HEK293 (cell line): ENCODE data around the gene A2ML1.
"Not testable (repeated sequence)": the region's sequence is repeated elsewhere in the genome, so short reads cannot be mapped to it uniquely, and the experiment has no call there.

Experiments used
- CTCF ChIA-PET: fragments of 350-600 bp; formaldehyde crosslinking; extraction: SDS; loops from one replicate; lab custom pipeline; 2021; ENCODE audit warnings: antibody characterized with exemption; lab: Yijun Ruan, JAX
- POLR2A ChIA-PET: fragments of 300-600 bp; formaldehyde crosslinking; extraction: SDS; loops from one replicate; lab custom pipeline; 2020; ENCODE audit warnings: antibody characterized with exemption, inconsistent platforms; lab: Yijun Ruan, JAX
- H3K27ac ChIP-seq: fragments of 200-500 bp; sonication (Bioruptor generic); 2 replicates; pipeline ENCODE4 v1.5.1; 2014; ENCODE audit warnings: low read depth, low read length, control low read depth, inconsistent platforms; ENCODE audit errors: extremely low read depth
- H3K36me3 ChIP-seq, 2 experiments: fragments of 200-500 bp in 1 of 2; sonication (Bioruptor generic) in 1 of 2; 1 replicate in 1 of 2; 2 replicates in 1 of 2; pipeline ENCODE4 v1.5.1; 2014 to 2017; ENCODE audit warnings: inconsistent platforms in 2 of 2, low read length in 2 of 2; ENCODE audit not compliant: control insufficient read depth in 2 of 2, insufficient read depth in 1 of 2
- H3K4me1 ChIP-seq: fragments of 200-500 bp; sonication (Bioruptor generic); 2 replicates; pipeline ENCODE4 v1.5.1; 2014; ENCODE audit warnings: mild to moderate bottlenecking, low read length, inconsistent platforms; ENCODE audit not compliant: control insufficient read depth, insufficient read depth
- H3K4me3 ChIP-seq: 2 replicates; pipeline ENCODE4 v1.5.1; 2011; ENCODE audit warnings: low read depth, mild to moderate bottlenecking, control low read depth, low read length, moderate library complexity
- H3K9me3 ChIP-seq: fragments of 200-500 bp; sonication (Bioruptor generic); 2 replicates; pipeline ENCODE4 v1.5.1; 2014; ENCODE audit warnings: low read depth, low read length, inconsistent platforms; ENCODE audit not compliant: control insufficient read depth, insufficient read depth
- FEZF1 ChIP-seq: fragments of 450-650 bp; formaldehyde crosslinking; IDR thresholded peaks from 2 replicates; pipeline ENCODE4 v1.5.1; 2016; ENCODE audit warnings: missing biosample characterization, missing genetic modification characterization
- KLF8 ChIP-seq: fragments of 450-650 bp; formaldehyde crosslinking; IDR thresholded peaks from 2 replicates; pipeline ENCODE4 v1.5.1; 2016; ENCODE audit warnings: missing biosample characterization, missing genetic modification characterization
- MZF1 ChIP-seq: fragments of 450-650 bp; formaldehyde crosslinking; IDR thresholded peaks from 2 replicates; pipeline ENCODE4 v1.5.1; 2017; ENCODE audit warnings: missing biosample characterization, missing genetic modification characterization, borderline replicate concordance
- OSR2 ChIP-seq: fragments of 450-650 bp; formaldehyde crosslinking; IDR thresholded peaks from 2 replicates; pipeline ENCODE4 v1.5.1; 2016; ENCODE audit warnings: missing biosample characterization, missing genetic modification characterization
- SALL2 ChIP-seq: fragments of 450-650 bp; formaldehyde crosslinking; IDR thresholded peaks from 2 replicates; pipeline ENCODE4 v1.5.0; 2017; ENCODE audit warnings: missing biosample characterization, mild to moderate bottlenecking, missing genetic modification characterization, borderline replicate concordance
- SETDB1 ChIP-seq: IDR thresholded peaks from one replicate; pipeline ENCODE4 v1.6.1; 2017; ENCODE audit warnings: mild to moderate bottlenecking, low read length, moderate library complexity, mixed read lengths; ENCODE audit not compliant: insufficient read length
- SP2 ChIP-seq: fragments of 450-650 bp; formaldehyde crosslinking; IDR thresholded peaks from 2 replicates; pipeline ENCODE4 v1.5.1; 2016; ENCODE audit warnings: missing biosample characterization, missing genetic modification characterization
- WT1 ChIP-seq: fragments of 450-650 bp; formaldehyde crosslinking; IDR thresholded peaks from 2 replicates; pipeline ENCODE4 v1.5.1; 2016; ENCODE audit warnings: missing biosample characterization, missing genetic modification characterization
- ZBTB21 ChIP-seq: fragments of 450-650 bp; formaldehyde crosslinking; IDR thresholded peaks from 2 replicates; pipeline ENCODE4 v1.5.1; 2017; ENCODE audit warnings: missing biosample characterization, missing genetic modification characterization
- ZBTB7A ChIP-seq: fragments of 450-650 bp; formaldehyde crosslinking; IDR thresholded peaks from 2 replicates; pipeline ENCODE4 v1.5.1; 2016; ENCODE audit warnings: low read depth, missing biosample characterization, missing genetic modification characterization
- ZNF112 ChIP-seq: fragments of 450-650 bp; formaldehyde crosslinking; IDR thresholded peaks from 2 replicates; pipeline ENCODE4 v1.5.0; 2017; ENCODE audit warnings: missing biosample characterization, missing genetic modification characterization
- ZNF121 ChIP-seq: fragments of 450-650 bp; formaldehyde crosslinking; IDR thresholded peaks from 2 replicates; pipeline ENCODE4 v1.5.1; 2016; ENCODE audit warnings: missing biosample characterization, missing genetic modification characterization
- ZNF223 ChIP-seq: fragments of 450-650 bp; formaldehyde crosslinking; IDR thresholded peaks from 2 replicates; pipeline ENCODE4 v1.5.1; 2016; ENCODE audit warnings: missing biosample characterization, missing genetic modification characterization
- ZNF266 ChIP-seq: fragments of 450-650 bp; formaldehyde crosslinking; IDR thresholded peaks from 2 replicates; pipeline ENCODE4 v1.5.1; 2016; ENCODE audit warnings: missing biosample characterization, missing genetic modification characterization, low read depth
- ZNF302 ChIP-seq: fragments of 450-650 bp; formaldehyde crosslinking; IDR thresholded peaks from 2 replicates; pipeline ENCODE4 v1.5.1; 2016; ENCODE audit warnings: missing biosample characterization, missing genetic modification characterization, low read depth
- ZNF48 ChIP-seq: fragments of 450-650 bp; formaldehyde crosslinking; IDR thresholded peaks from 2 replicates; pipeline ENCODE4 v1.5.1; 2016; ENCODE audit warnings: missing biosample characterization, missing genetic modification characterization
- ZNF530 ChIP-seq: fragments of 450-650 bp; formaldehyde crosslinking; IDR thresholded peaks from 2 replicates; pipeline ENCODE4 v1.5.1; 2016; ENCODE audit warnings: low read depth, missing biosample characterization, missing genetic modification characterization
- ZNF654 ChIP-seq: fragments of 450-650 bp; formaldehyde crosslinking; IDR thresholded peaks from 2 replicates; pipeline ENCODE4 v1.5.1; 2016; ENCODE audit warnings: low read depth, missing biosample characterization, missing genetic modification characterization
- ZNF677 ChIP-seq: fragments of 450-650 bp; IDR thresholded peaks from 2 replicates; pipeline ENCODE4 v1.5.0; 2018; ENCODE audit warnings: missing biosample characterization, mild to moderate bottlenecking, missing genetic modification characterization, moderate library complexity
- TF ChIP-seq, protein P1 (sequence below): fragments of 450-650 bp; formaldehyde crosslinking; IDR thresholded peaks from 2 replicates; pipeline ENCODE4 v1.5.1; 2017; ENCODE audit warnings: missing biosample characterization, mild to moderate bottlenecking, missing genetic modification characterization, moderate library complexity
- TF ChIP-seq, protein P2 (sequence below): fragments of 450-650 bp; formaldehyde crosslinking; IDR thresholded peaks from 2 replicates; pipeline ENCODE4 v1.5.1; 2016; ENCODE audit warnings: missing biosample characterization, missing genetic modification characterization
- TF ChIP-seq, protein P3 (sequence below): fragments of 450-650 bp; formaldehyde crosslinking; IDR thresholded peaks from 2 replicates; pipeline ENCODE4 v1.5.1; 2016; ENCODE audit warnings: missing biosample characterization, missing genetic modification characterization
- TF ChIP-seq, protein P4 (sequence below): fragments of 450-650 bp; formaldehyde crosslinking; IDR thresholded peaks from 2 replicates; pipeline ENCODE4 v1.5.1; 2016; ENCODE audit warnings: missing biosample characterization, missing genetic modification characterization
- TF ChIP-seq, protein P5 (sequence below): fragments of 450-650 bp; formaldehyde crosslinking; IDR thresholded peaks from 2 replicates; pipeline ENCODE4 v1.5.1; 2017; ENCODE audit warnings: missing biosample characterization, missing genetic modification characterization

Gene A2ML1

DNA sequence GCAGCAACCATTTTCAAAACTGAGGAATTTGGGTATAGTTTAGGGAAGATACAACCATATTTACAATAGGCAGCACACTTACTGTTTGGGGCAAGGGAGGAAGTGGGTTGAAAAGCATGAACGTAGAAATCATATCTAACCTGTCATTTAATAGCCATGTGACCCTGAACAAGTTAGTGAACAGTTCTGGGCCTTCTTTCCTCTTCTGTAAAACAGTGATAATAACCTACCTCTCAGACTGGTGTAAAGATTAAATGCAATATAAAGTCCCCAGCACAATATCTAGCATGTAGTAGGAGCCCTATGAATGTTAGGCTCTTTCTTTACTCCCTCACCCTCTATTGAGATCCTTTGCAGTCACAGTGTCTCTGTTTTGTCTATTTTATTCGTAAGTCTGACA lies 33.5 kb downstream of the A2ML1 start (continued):
- TF ChIP-seq SETDB1 (no peak), ZNF266 (tag by site-specific recombination) (no peak), WT1 (tag by site-specific recombination) (no peak), ZNF48 (no peak), ZBTB21 (tag by site-specific recombination) (no peak)
- TF ChIP-seq, protein P1, sequence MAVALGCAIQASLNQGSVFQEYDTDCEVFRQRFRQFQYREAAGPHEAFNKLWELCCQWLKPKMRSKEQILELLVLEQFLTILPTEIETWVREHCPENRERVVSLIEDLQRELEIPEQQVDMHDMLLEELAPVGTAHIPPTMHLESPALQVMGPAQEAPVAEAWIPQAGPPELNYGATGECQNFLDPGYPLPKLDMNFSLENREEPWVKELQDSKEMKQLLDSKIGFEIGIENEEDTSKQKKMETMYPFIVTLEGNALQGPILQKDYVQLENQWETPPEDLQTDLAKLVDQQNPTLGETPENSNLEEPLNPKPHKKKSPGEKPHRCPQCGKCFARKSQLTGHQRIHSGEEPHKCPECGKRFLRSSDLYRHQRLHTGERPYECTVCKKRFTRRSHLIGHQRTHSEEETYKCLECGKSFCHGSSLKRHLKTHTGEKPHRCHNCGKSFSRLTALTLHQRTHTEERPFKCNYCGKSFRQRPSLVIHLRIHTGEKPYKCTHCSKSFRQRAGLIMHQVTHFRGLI: no peak

DNA sequence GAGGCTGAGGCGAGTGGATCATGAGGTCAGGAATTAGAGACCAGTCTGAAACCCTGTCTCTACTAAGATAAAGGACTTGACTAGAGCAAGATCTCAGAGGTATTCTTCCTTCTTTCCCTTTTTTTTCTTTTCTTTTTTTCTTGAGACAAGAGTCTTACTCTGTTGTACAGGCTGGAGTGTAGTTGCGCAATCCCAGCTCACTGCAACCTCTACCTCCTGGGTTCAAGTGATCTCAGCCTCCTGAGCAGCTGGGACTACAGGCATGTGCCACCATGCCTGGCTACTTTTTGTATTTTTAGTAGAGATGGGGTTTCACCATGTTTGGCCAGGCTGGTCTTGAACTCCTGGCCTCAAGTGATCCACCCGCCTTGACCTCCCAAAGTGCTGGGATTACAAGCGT lies 37.0 kb downstream of the A2ML1 start:
- H3K27ac ChIP-seq, H3K9me3 ChIP-seq, POLR2A ChIA-PET, H3K4me3 ChIP-seq, H3K36me3 ChIP-seq, H3K4me1 ChIP-seq: not testable (repeated sequence)
- TF ChIP-seq, protein P2, sequence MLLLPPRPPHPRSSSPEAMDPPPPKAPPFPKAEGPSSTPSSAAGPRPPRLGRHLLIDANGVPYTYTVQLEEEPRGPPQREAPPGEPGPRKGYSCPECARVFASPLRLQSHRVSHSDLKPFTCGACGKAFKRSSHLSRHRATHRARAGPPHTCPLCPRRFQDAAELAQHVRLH (tag by site-specific recombination): 0 out of 2 replicates have a peak, but pooled peaks have one; percentile 20
- TF ChIP-seq ZNF121 (tag by site-specific recombination): peak; percentile 67
- CTCF ChIA-PET: interaction anchor here (0.6 to 2.6 kb wide), 17 partner anchors 10 to 622 kb away, joined by 3 to 26 read pairs (median 4); no protein-coding TSS in a partner anchor

DNA sequence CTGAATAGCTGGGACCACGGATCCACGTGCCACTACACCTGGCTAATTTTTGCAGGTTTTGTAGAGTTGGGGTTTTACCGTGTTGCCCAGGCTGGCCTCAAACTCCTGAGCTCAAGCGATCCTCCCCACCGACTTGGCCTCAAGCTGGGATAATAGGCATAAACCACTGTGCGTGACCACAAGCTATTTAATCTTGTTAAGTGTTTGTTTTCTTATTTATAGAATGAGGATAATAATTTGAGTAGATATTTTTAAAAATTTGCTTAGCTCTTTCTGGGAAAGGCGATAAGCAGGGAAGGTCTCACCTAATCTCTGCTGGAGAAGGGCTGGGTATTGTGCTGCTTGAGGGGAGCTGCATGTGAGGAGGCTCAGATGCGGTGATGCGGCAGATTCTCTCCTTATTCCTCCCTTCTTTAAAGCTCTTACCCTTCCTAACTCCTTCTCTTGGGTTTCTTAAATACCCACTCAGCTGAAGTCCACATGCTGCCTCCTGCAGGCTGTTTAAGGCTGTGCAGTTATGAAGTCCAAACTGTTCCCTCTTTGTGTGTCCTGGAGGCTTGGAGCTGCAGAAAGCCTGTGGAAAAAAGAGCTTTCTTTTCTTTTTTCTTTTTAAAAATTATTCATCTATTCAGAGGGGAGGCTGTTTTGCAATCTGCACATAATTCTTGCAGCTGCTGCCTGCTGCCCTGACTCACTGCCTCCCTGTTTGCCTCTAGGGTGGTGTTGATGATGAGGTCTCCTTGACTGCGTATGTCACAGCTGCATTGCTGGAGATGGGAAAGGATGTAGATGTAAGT lies 37.9 kb downstream of the A2ML1 start:
- CTCF ChIA-PET: interaction anchor here (0.6 to 2.6 kb wide), 28 partner anchors 9 to 316 kb away, joined by 3 to 26 read pairs (median 4); partner anchors contain the start of gene A2ML1
- POLR2A ChIA-PET: no interaction called here
- TF ChIP-seq ZNF48 (no peak), ZBTB7A (tag by site-specific recombination) (no peak), SP2 (tag by site-specific recombination) (no peak), ZNF302 (tag by site-specific recombination) (no peak), ZNF266 (tag by site-specific recombination) (no peak), SETDB1 (no peak), FEZF1 (peak; percentile 67), ZNF112 (no peak), ZNF654 (peak; percentile 18), MZF1 (tag by site-specific recombination) (peak; percentile 75; the same call in 1 of the 2 replicates), KLF8 (tag by site-specific recombination) (no peak; the same call in 1 of the 2 replicates), ZNF530 (no peak), ZNF223 (tag by site-specific recombination) (no peak), SALL2 (tag by site-specific recombination) (no peak), OSR2 (tag by site-specific recombination) (peak; percentile 74), ZNF677 (no peak)
- TF ChIP-seq, protein P3, sequence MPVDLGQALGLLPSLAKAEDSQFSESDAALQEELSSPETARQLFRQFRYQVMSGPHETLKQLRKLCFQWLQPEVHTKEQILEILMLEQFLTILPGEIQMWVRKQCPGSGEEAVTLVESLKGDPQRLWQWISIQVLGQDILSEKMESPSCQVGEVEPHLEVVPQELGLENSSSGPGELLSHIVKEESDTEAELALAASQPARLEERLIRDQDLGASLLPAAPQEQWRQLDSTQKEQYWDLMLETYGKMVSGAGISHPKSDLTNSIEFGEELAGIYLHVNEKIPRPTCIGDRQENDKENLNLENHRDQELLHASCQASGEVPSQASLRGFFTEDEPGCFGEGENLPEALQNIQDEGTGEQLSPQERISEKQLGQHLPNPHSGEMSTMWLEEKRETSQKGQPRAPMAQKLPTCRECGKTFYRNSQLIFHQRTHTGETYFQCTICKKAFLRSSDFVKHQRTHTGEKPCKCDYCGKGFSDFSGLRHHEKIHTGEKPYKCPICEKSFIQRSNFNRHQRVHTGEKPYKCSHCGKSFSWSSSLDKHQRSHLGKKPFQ (tag by site-specific recombination): no peak
- TF ChIP-seq, protein P4, sequence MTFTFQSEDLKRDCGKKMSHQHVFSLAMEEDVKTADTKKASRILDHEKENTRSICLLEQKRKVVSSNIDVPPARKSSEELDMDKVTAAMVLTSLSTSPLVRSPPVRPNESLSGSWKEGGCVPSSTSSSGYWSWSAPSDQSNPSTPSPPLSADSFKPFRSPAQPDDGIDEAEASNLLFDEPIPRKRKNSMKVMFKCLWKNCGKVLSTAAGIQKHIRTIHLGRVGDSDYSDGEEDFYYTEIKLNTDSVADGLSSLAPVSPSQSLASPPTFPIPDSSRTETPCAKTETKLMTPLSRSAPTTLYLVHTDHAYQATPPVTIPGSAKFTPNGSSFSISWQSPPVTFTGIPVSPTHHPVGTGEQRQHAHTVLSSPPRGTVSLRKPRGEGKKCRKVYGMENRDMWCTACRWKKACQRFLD (tag by site-specific recombination): no peak
- TF ChIP-seq, protein P1: no peak
- TF ChIP-seq, protein P5, sequence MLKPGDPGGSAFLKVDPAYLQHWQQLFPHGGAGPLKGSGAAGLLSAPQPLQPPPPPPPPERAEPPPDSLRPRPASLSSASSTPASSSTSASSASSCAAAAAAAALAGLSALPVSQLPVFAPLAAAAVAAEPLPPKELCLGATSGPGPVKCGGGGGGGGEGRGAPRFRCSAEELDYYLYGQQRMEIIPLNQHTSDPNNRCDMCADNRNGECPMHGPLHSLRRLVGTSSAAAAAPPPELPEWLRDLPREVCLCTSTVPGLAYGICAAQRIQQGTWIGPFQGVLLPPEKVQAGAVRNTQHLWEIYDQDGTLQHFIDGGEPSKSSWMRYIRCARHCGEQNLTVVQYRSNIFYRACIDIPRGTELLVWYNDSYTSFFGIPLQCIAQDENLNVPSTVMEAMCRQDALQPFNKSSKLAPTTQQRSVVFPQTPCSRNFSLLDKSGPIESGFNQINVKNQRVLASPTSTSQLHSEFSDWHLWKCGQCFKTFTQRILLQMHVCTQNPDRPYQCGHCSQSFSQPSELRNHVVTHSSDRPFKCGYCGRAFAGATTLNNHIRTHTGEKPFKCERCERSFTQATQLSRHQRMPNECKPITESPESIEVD: peak; percentile 91

More for the DNA sequence above, 37.9 kb downstream of the A2ML1 start:
- H3K36me3 ChIP-seq: no peaks in the 10 kb centered on the region
- peaks cover 3% of the 10 kb centered on the region; the same call in 1 of the 2 replicates for H3K4me1 ChIP-seq
- no peak overlapping the region for H3K4me3 ChIP-seq
- no peaks in the 10 kb centered on the region for H3K9me3 ChIP-seq
- H3K27ac ChIP-seq: no peak overlapping the region
